Left ventricle myocardium inferior (tissue), 1 donor: ENCODE results near the gene KCNK7. TPM values are rescaled to one million over a fixed set of nuclear protein-coding genes. Genes with fewer than 3 reads are reported as not detected.

Experiments used
- DNase-seq: peaks from one replicate; pipeline ENCODE4 v3.0.0-alpha.2; 2020
- H3K27ac ChIP-seq: fragments of 200-600 bp; replicated peaks from 2 replicates; pipeline ENCODE4 v1.8.0; 2021
- H3K27me3 ChIP-seq: fragments of 200-600 bp; 2 replicates; pipeline ENCODE4 v1.8.0; 2021; ENCODE audit warnings: low read depth
- H3K36me3 ChIP-seq: fragments of 200-600 bp; 2 replicates; pipeline ENCODE4 v1.8.0; 2021
- H3K4me1 ChIP-seq: fragments of 200-600 bp; 2 replicates; pipeline ENCODE4 v1.8.0; 2021
- H3K4me3 ChIP-seq: fragments of 200-600 bp; 2 replicates; pipeline ENCODE4 v1.8.0; 2021; ENCODE audit warnings: mild to moderate bottlenecking, moderate library complexity
- H3K9me3 ChIP-seq: fragments of 200-600 bp; replicated peaks from 2 replicates; pipeline ENCODE4 v1.8.0; 2021
- intact Hi-C: fragments of 100-400 bp; cut with micrococcal nuclease; formaldehyde crosslinking; loops from one replicate; pipeline ENCODE4 v1.11.0; 2022
- total RNA-seq: library from RNA; stranded (reverse); fragmentation: NEBNext Ultra II Directional; extraction: Animal tissue kit (Norgen Biotek cat#: 25700); gene quantifications from one replicate; pipeline ENCODE4 v1.2.1, GENCODE V29; 2021
- TF ChIP-seq, protein P1 (sequence below): fragments of 200-600 bp; IDR thresholded peaks from 2 replicates; pipeline ENCODE4 v1.8.0; 2021; ENCODE audit warnings: antibody characterized with exemption, mild to moderate bottlenecking, borderline replicate concordance
- donor health status: DM: no; HTN: yes; CAD: no; lungs with severe emphysema.

KCNK7 gene
- total RNA-seq, 1 donor from 2014 or later, result 0.85 TPM

DNA sequence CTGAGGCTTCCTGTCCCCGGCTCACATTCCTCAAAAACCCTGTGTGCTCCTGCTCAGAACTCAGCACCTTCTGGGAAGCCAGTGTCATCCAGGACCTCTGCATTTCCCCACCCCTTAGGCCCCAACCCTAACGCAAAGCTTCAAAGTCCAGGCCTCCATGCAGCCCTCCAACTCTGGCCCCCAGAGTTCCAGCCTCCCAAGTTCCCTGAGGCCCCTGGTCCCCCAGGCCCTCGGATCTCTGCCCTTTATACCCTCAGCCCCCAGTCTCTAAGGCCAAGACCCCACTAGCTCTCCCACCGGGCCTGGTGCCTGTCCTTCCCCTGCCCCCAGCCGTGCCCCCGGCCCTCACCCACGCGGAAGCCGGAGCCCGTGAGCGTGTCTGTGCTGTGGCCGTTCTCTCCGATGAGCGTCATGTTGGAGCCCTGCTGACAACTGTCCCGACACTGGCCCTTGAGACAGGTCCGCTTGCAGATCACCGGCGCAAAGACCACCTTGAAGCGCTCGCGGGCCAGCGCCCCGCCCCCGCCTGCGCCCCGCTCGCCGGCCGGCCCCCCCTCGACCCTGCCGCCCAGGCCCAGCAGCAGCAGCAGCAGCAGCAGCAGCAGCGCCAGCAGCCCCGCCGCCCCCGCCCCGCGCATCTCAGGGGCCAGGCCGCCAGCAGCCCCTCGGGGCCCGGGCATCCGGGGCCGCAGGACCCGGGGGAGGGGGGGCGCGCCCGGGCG is 38.2 kb downstream of the KCNK7 start:
- peaks cover 84% of the 10 kb centered on the region for H3K4me1 ChIP-seq
- peak overlapping the region; percentile 99 for H3K27ac ChIP-seq
- H3K36me3 ChIP-seq, result peaks cover 12% of the 10 kb centered on the region
- intact Hi-C loops, result no loop called here
- no peaks in the 10 kb centered on the region for H3K9me3 ChIP-seq
- H3K27me3 ChIP-seq, result no peaks in the 10 kb centered on the region
- peak overlapping the region; percentile 79 for H3K4me3 ChIP-seq
- TF ChIP-seq, protein P1, sequence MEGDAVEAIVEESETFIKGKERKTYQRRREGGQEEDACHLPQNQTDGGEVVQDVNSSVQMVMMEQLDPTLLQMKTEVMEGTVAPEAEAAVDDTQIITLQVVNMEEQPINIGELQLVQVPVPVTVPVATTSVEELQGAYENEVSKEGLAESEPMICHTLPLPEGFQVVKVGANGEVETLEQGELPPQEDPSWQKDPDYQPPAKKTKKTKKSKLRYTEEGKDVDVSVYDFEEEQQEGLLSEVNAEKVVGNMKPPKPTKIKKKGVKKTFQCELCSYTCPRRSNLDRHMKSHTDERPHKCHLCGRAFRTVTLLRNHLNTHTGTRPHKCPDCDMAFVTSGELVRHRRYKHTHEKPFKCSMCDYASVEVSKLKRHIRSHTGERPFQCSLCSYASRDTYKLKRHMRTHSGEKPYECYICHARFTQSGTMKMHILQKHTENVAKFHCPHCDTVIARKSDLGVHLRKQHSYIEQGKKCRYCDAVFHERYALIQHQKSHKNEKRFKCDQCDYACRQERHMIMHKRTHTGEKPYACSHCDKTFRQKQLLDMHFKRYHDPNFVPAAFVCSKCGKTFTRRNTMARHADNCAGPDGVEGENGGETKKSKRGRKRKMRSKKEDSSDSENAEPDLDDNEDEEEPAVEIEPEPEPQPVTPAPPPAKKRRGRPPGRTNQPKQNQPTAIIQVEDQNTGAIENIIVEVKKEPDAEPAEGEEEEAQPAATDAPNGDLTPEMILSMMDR, result no peak
- no peak for DNase-seq

- Histone ChIP-seq H3K27ac (peak overlapping the region; percentile 99), H3K4me1 (peaks cover 91% of the 10 kb centered on the region), H3K27me3 (no peaks in the 10 kb centered on the region), H3K9me3 (no peaks in the 10 kb centered on the region), H3K4me3 (peak overlapping the region; percentile 79), H3K36me3 (peaks cover 18% of the 10 kb centered on the region)
- intact Hi-C loops, result no loop called here
- no peak for DNase-seq
- TF ChIP-seq, protein P1, result no peak
Measured at GRCh38 chr11:65556470-65557279, 38.9 kb downstream of the KCNK7 start.

GRCh38 chr11:65555693-65556231 is 39.8 kb downstream of the KCNK7 start:
- intact Hi-C loops, result no loop called here
- H3K4me3 ChIP-seq, result peak overlapping the region; percentile 79
- peak; percentile 64 for DNase-seq
- TF ChIP-seq, protein P1, result no peak
- no peaks in the 10 kb centered on the region for H3K27me3 ChIP-seq
- peaks cover 85% of the 10 kb centered on the region for H3K4me1 ChIP-seq
- no peaks in the 10 kb centered on the region for H3K9me3 ChIP-seq
- H3K27ac ChIP-seq, result peak overlapping the region; percentile 99
- peaks cover 27% of the 10 kb centered on the region for H3K36me3 ChIP-seq

DNA sequence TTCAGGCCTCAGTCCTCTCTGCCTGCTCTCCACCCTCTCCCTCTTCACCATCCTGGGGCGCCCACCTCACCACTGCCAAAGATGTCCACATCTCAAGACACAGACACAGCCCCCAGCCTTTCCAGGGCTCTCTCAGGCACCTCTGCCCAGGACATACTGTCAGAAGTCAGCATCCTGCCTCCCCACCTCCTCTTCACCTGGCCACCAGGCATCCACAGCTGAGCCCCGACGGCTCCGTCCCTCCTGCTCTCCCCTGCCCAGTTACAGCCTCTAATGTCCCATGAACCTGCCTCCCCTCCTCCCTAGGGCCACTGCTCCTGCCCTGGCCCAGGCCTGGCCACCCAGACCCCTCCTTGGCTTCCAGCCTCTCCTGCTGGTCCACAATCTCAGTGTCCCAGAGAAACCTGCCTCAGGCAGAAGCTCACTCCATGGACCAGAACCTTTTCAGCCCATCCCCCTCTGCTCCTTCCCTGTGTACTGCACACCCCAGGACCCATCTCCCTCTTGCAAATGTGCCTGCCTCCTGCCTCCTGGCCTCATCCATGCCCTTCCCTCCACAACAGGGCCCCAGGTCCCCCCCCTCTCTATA is 40.7 kb downstream of the KCNK7 start:
- peaks cover 77% of the 10 kb centered on the region for H3K4me1 ChIP-seq
- peaks cover 35% of the 10 kb centered on the region for H3K36me3 ChIP-seq
- no peak for DNase-seq
- H3K4me3 ChIP-seq, result peak overlapping the region; percentile 79
- TF ChIP-seq, protein P1, result no peak
- H3K27me3 ChIP-seq, result no peaks in the 10 kb centered on the region
- H3K9me3 ChIP-seq, result no peaks in the 10 kb centered on the region
- intact Hi-C loops, result no loop called here
- peak overlapping the region; percentile 99 for H3K27ac ChIP-seq

- TF ChIP-seq, protein P1, result no peak
Measured at GRCh38 chr11:65554057-65554818, 41.4 kb downstream of the KCNK7 start.

More at GRCh38 chr11:65554057-65554818, 41.4 kb downstream of the KCNK7 start:
- no peak for DNase-seq
- Histone ChIP-seq H3K27ac (no peak overlapping the region), H3K4me1 (peaks cover 70% of the 10 kb centered on the region), H3K27me3 (no peaks in the 10 kb centered on the region), H3K4me3 (no peak overlapping the region), H3K9me3 (no peaks in the 10 kb centered on the region), H3K36me3 (peaks cover 40% of the 10 kb centered on the region)
- intact Hi-C loops, result no loop called here
